ENCODE results near the gene ZNF155.
A peak's percentile ranks its signal among the peaks of the same experiment; 100 is the strongest.
"Not testable (repeated sequence)": the region's sequence is repeated elsewhere in the genome, so short reads cannot be mapped to it uniquely, and the experiment has no call there.

The ZNF155 gene

DNA sequence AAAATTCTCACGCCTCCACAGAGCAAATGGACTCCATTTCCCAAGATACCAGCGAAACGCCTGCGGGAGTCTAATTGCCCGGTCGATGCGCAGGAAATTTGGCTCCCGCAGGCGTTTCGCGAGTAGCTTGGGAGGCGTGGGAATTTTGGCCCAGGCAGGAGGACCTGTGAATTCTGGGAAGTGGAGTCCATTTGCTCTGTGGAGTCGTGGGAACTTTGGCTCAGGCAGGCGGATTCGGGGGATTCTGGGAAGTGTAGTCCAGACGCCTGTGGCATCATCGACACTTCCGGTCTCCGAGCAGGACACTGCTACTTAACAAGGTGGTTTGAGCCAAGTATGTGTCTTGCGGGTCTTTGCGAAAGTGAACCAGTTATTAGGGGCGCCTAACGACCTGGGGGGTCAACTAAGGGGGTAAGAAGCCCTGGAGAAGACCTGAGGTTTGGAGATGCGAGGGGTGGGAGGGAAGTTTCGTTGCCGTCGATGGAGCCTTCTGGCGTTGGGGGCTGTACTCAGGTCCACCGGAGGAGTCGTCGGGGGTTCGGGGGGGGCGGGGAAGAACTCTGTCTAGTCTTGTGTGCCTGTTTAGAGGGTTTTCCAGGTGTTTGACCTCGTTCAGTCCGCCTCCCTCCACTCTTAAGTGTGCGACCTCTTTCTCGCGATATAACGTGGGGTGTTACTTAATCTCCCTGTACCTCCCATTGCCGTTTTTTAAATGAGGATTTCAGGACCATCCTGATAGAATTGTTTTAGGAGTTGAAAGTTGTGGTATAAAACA lies at the start of gene ZNF155:
ZNF155 (plus strand) TSS at position 277 of the 775 bp plus-strand sequence. CDS start 4,356 bp downstream, outside the sequence.
- DNase-seq, result peak; percentile 96

DNA sequence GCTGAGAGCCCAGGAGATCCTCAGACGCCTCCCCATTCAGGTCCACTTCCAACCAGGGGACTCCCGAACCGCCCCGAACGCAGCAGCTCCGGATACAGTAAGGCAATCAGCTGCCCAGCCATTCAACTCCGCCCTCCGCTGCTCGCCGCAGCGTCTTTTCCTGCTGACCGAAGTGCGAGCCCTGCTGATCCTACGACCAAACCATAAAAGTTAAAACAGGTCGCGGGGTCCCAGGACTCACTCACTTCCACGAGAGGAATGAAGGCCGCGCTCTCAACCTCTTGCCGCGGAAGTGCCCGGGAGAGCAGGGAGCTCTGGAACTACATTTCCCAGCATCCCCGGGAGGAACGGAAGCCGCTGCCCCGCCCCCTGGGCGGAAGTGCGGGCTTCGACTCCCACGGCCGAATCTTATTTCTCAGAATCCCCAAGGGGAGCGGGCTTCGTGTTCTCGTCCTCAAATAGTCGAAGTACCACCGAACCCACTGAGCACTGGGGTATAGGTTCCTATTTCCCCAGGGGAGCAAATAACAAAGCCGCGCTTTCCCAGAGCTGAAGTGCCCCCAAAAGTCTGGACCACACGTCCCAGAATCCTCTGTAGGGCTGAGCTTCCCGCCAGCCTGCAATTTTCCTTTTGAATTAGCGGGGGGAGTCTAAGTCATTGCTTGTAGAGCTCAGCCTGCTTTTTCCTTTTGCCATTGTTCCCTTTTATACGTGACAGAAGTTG lies 48.8 kb upstream of the ZNF155 start, which contains the start of gene ZNF45:
ZNF45 (minus strand) TSS at position 298 of the 724 bp plus-strand sequence. CDS start 13,097 bp downstream, outside the sequence.
- peak; percentile 95 for DNase-seq

DNA sequence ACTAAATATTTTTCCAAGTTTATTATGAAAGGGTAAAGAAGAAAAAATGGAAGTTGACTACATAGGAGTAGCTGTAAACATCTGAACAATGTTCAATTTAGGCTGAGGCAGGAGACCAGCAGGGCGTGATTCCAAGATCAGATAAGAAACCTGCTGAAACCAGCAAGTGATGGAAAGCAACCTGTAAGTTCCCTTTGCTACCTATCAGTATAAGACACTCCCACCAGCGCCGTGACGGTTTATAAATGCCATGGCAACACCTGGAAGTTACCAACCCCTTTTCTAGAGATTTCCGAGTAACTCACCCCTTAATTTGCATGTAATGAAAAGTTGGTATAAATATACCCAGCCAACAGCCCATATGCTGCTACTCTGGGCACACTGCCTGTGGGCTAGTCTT lies 47.8 kb upstream of the ZNF155 start:
- no peak for DNase-seq

DNA sequence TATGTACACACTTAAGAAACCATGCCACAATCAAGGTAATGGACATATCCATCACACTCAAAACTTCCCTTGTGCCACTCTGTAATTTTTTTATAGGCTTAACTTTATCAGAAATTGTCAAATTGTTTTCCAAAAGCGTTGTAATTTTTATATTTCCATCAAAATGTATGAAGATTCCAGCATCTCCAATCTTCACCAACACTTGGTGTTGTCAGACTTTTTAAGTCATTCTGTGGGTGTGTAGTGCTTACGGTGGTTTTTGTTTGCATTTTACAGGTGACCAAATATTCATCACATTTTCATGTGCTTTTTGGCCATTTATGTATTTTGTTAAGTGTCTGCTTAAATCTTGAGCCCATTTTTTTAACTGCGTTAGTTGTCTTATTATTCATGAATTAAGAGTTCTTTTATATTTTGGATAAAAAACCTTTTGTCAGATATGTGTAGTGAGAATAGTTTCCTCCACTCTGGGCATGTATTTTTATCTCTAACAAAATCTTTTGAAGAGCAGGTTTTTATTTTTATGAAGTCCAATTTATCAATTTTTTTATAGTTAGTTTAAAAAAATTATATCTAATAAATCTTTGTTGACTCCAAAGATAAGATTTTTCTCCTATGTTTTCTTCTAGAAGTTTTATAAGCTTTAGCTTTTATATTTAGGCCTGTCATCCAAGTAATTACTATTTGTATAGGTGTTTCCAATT lies 44.3 kb upstream of the ZNF155 start:
- DNase-seq, result no peak

DNA sequence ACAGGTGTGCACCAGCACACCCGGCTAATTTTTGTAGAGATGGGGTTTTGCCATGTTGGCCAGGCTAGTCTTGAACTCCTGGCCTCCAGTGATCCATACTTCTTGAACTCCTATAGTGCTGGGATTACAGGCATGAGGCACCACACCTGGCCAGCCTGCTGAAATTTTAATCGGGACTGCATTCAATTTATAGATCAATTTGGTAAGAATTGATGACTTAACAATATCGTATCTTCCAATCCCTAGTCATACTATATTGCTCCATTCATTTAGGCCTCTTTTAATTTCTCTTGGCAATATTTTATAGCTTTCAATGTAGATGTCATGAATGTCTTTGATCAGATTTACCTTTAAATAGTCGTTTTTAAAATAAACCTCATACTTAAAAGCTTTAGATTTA lies 43.3 kb upstream of the ZNF155 start:
- no peak for DNase-seq

DNA sequence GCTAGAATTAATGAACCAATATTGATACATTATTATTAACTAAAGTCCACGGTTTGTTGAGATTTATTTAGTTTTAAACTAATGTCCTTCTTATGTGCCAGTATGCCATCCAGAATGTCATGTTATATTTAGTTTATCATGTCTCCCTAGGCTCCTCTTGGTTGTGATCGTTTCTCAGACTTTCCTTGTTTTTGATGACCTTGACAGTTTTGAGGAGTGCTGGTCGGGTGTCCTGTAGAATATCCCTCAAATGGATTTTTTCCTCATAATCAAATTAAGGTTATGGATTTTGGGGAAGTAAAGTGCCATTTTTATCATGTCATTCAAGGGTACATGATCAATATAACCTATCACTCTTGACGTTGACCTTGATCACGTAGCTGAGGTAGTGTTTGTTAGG lies 42.8 kb upstream of the ZNF155 start:
- DNase-seq, result no peak

DNA sequence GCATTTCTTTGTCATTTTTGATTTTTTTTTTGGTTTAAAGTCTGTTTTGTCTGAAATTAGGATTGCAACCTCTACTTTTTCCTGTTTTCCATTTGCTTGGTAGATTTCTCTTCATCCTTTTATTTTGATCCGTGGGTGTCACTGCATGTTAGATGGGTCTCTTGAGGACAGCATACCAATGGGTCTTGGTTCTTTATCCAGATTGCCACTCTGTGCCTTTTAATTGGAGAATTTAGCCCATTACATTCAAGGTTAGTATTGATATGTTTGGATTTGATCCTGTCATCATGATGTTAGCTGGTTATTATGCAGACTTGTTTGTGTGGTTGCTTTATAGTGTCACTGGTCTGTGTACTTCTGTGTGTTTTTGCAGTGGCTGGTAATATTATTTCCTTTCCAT lies 36.6 kb upstream of the ZNF155 start:
- not testable (repeated sequence) for DNase-seq

DNA sequence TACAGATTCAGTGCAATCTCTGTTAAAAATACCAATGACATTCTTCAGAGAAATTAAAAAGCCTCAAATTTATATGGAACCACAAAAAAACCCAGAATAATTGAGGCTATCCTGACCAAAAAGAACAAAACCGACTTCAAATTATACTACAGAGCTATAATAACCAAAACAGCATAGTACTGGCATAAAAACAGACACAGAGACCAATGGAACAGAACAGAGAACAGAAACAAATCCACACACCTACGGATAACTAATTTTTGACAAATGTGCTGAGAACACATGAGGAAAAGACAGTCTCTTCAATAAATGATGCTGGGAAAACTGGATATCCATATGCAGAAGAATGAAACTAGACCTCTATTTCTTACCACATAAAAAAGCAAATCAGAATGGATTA lies 34.2 kb upstream of the ZNF155 start:
- not testable (repeated sequence) for DNase-seq

DNA sequence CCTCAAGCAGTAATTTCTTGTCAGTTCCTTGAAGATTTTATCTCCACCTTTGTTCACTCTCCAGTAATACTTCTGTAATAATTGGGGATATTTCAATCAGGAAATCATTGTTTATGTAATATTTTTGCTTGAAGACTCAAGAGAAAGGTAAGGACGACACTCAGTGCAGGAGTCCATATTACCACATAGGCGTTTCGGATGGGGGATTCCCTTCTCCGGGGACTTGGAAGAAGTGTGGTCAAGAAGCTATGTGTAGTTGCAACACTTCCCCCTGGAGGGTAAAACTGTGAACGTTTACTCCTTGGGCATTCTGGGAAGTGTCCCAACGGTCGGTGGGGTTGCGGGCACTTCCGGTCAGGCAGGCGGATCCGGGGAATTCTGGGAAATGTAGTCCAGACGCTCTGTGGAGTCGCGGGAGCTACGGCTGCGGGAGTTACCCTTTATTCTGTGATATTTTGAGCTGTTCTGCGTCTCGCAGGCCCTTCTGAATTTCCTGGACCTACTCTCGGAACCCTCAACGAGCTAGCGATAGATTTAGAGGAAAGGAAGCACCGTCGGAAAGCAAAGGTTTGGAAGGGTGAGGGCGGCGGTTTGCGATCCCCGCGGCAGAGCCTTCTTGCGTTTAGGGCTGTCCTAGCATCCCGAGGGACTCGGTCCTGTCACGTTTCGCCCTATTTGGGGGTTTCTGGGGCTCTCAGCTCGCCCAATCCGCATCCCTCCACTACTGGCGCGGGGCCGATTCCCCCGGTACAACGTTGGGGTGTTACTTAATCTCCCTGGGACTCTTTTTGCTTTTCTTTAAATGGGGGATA lies 32.9 kb upstream of the ZNF155 start, which contains the start of gene ZNF221:
ZNF221 (plus strand) TSS at position 395 of the 812 bp plus-strand sequence. CDS start 11,499 bp downstream, outside the sequence.
- peak; percentile 94 for DNase-seq

DNA sequence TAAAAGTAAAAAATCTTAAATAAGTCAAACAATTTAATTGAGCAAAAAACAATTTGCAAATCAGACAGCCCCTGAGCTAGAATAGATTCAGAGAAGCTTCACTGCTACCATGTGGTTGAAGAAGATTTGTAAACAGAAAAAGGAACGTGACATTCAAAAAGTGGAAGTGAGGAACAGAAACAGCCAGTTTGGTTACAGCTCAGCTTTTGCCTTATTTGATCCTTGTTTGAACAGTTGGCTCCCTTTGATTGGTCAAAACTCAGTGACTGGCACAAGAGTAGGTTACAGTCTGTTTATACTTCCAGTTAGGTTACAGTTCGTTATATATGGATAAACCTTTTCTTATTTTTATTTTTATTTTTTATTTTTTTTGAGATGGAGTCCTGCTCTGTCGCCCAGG lies 27.2 kb upstream of the ZNF155 start:
- DNase-seq, result no peak

DNA sequence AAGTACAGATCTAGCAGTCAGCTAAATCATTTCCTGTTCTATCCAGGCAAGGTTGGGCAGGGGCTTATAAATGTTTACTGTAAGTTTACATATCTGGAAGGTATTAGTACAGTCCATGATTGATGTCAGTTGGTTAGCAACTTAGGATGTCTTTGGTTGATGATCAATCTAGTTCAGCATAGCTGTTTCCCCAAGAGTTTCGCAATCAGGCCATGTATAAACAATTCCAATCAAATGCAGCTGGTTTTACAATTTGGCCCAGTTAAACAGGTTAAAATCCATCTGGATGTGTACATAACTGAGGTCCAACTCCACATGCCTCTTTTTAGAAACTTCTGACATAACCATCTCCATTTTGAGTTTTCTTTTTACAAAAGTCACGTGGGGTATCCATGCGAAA lies 26.1 kb upstream of the ZNF155 start:
- DNase-seq, result no peak

DNA sequence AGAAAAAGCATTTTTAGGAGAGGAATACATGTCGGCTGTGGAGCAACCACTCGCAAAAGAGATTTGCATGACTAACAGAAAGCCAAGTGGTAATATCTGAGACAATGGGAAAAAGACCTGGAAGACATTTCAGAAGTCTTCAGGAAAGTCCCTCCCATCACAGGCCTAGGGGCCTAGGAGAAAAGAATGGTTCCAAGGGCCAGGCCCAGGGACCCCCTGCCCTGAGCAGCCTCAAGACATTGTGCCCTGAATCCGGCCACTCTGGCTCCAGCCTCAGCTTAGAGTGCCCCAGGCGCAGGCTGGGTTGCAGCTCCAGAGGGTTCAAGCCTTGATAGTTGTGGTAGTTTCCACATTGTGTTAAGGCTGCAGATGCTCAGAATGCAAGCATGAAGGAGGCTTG lies 23.6 kb upstream of the ZNF155 start:
- no peak for DNase-seq

DNA sequence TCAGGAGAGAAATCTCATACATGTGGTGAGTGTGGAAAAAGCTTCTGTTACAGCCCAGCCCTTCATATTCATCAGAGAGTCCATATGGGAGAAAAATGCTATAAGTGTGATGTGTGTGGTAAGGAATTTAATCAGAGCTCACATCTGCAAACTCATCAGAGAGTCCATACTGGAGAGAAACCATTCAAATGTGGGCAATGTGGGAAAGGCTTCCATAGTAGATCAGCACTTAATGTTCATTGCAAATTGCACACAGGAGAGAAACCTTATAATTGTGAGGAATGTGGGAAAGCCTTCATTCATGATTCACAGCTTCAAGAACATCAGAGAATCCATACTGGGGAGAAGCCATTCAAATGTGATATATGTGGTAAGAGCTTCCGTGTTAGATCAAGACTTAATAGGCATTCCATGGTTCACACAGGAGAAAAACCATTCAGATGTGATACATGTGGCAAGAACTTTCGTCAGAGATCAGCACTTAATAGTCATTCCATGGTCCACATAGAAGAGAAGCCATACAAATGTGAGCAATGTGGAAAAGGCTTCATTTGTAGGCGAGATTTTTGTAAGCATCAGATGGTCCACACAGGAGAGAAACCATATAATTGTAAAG lies 17.8 kb upstream of the ZNF155 start:
- no peak for DNase-seq

DNA sequence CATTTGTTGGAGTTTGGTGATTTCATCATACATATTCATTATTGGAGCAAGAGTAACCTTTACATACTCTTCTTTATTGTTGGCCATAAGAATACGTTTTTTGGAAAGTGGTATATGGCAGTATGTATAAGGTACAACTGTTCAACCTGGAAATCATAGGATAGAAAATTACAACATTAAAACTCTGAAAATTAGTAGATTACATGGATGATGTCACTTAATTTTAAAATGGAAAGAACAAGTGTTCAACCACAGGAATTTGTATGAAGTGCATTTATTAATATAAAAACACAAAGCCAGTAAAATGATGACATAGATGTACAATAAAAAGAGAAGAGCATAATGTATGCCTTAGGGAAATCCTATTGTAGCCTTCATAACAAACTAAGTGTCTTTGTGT lies 7.3 kb upstream of the ZNF155 start:
- DNase-seq, result no peak

DNA sequence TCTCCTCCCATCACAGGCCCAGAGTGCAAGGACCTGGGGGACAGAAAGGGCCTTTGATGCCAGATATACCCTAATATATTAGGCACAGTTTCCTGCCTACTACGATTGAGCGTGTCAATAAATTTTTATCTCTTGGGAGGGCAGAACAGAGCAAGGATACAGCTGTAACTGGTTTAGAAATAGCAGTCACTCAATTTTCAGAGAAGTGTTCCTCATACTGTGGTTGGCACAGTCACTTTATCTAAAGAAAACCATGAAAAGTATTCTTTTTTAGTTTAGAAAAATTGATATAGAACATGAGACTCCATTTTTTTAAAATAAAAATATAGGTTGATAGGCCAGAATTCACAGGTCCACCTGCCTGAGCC lies 460 bp upstream of the ZNF155 start:
- no peak for DNase-seq

DNA sequence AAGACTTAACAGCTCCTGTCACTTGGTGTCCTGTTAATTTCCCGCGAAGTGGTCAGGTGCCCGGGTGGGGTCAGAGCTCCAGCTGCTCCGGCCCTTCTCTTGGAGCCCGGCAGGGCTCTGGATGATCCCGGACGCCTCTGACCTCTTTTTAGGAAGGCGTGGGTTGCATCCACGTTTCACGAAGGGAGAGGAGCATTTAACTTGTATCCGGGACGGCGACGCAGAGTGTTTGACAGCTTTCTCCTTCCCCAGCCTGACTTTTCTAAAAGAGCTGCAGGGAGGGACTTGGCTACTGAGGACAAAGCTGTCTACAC lies 656 bp downstream of the ZNF155 start:
- no peak for DNase-seq

DNA sequence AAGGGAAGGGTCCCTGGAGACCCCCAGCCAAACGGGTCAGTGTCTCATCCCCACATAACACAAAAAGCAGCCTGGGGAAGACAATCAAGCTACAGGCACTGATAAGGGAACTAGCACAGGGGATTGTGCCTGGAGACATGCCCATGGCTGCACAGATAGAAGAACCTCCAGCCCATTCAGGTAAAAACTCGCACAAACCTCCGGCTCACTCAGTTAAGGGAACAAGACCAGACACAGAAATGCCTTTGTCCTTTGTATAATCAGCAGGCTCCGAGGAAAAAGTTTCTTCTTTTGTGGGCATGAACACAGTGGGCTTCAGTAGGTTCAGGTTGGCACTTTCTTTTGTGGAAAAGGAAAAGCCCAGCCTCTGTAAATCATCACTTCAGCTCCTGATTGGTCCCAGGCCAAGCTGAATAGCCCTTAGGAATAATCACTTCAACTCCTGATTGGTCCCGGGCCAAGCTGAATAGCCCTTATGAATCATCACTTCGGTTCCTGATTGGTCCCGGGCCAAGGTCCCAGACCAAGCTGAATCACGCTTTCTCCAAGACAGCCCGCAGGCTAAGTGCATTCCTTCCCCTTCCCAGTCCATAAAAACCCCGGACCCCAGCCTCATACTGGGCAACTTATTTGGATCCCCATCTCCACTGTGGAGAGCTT lies 13.8 kb downstream of the ZNF155 start:
- no peak for DNase-seq

DNA sequence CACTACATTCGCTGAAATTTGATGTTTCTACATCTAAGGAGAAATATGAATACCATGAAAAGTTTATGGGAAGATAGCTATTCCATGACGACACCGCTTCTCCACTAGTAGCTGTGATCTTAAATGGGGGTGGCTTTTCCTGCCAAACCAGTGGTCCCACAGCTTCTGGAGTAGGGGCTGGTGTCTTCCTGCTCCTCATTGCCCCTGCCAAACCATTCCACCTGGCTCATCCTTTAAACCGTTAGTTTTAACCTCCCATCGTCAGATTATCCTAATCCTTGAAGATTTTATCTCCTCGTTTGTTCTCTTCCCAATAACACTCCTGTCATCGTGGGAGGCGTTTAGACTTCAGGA lies 18.2 kb downstream of the ZNF155 start:
- DNase-seq, result no peak

DNA sequence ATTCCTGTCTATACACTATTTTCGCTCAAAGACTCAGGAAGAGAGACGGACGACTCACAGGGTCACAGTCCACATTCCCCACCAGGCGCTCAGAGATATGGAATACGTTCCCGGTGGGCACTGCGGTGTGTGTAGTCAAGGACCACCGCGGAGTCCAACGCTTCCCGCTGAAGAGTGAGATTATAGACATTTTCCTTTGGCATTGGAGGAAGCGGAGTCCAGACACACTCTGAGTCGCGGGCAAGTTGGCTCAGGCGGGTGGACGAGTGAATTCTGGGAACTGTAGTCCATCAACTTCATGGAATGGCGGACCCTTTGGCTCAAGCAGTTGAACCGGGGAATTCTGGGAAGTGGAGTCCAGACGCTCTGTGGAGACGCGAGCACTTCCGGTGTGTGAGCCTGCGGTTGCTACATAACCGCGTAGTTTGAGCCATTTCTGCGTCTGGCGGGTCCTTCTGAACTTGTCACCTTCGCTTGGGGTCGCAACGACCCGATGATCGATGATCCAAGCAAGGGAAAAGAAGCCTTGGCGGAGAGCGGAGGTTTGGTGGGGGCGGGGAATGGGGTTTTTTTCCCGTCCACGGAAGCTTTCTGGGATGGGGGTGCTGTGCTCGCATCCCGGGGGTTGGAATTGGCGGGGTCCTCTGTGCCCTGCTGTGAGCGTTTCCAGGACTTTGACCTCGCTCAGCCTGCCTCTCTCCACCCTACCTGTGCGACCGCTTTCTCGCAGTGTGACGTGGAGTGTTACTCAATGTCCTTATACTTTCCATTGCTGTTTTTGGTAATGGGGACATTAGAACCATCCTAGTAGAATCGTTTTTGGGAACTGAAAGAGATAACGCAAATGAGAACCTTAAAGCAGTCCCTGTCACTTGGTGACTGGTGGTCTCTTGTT lies 18.8 kb downstream of the ZNF155 start, which contains the start of gene ZNF230:
ZNF230 (plus strand) TSS at position 392 of the 895 bp plus-strand sequence. CDS start 4,122 bp downstream, outside the sequence.
- peak; percentile 96 for DNase-seq

DNA sequence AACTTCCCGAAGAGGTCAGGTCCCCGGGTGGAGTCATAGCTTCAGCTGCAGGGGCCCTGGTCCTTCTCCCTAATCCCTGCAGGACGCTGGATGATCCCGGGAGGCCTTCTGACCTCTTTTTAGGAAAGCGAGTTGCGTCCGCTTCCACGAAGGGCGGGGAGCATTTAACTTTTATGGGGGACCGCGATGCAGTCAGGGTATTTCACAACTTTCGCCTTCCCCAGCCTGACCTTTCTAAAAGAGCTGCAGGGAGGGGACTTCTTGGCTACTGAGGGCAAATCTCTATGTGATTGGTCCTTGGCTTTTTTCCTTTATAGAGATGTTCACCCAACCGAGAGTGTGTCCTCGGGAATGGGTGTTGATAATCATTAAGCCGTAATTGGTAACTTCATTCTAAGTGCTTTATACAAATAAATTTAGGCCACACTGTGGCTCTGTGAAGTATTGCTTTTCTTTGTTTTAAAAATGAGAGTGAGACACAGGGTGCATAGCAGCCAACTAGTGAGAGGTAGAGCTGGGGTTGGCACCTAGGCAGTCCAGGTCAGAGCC lies 19.5 kb downstream of the ZNF155 start:
- peak; percentile 27 for DNase-seq

Measured in femur (tissue), 1 donor.